ENCODE measurements around the gene RFX1. TPM values are rescaled to one million over a fixed set of nuclear protein-coding genes. Genes with fewer than 3 reads are reported as not detected.
A peak's percentile ranks its signal among the peaks of the same experiment; 100 is the strongest.

RFX1 gene
- total RNA-seq, 1 donor from 2014 or later = 4.3 TPM

- DNase-seq = no peak
Observed at GRCh38 chr19:13960863-13961784, 45.0 kb downstream of the RFX1 start.

GRCh38 chr19:13959962-13960862 is 45.9 kb downstream of the RFX1 start:
- no peak for DNase-seq

- DNase-seq = no peak
Observed at GRCh38 chr19:13959141-13959961, 46.8 kb downstream of the RFX1 start.

DNA sequence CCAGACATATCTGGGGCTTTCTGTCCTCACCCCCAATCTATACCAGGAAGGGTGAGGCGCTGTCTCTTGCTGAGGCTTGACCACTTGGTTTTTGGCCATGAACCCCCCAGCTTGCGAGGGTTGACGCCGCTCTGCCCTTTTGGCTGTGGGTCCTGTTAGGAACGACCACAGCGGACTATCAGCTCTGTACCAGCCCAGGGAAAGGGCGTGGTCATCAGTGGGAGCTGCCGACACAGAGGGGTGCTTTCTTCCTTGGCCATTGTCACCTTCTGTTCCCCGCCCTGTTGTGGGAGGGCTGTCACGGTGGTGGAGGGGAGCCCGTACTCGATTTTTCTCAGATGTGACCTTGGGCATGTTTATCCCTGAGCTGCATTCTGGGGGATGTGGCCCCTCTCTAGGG is 48.1 kb downstream of the RFX1 start:
- DNase-seq = no peak

DNA sequence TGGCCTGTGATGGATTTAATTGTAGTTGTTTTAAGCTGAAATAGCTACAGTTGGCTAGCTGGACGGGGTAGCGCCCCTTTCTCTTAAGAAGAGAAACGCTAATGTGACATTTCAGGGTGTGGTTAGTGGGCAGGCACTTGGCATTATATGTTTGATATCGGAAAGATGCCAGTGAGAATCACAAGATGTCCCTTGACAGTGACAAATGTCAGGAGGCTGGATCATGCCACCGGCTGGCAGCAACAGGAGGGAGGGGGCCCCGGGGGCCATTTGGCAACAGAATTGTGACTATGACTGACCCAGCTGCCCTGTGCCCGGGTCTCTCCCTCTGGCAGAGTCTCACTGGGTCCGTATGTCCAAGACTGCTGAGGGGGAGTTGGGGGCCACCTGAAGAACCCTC is 49.1 kb downstream of the RFX1 start:
- no peak for DNase-seq

DNA sequence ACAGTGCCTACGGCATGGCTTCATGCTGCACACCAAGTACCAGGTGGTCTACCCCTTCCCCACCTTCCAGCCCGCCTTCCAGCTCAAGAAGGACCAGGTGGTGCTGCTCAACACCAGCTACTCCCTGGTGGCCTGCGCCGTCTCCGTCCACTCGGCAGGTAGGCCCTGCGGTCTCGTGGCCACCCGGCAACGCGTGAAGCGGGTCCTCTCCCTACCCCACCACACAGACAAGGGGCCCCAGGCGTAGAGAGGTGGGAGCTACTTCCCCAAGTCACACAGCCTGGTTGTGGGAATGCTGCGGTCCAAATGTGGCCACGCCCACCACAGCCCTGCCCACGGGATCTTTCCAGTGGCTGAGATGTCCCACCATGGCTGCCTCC is 49.8 kb downstream of the RFX1 start:
- DNase-seq = no peak

- no peak for DNase-seq
Observed at GRCh38 chr19:13955662-13956364, 50.3 kb downstream of the RFX1 start.

DNA sequence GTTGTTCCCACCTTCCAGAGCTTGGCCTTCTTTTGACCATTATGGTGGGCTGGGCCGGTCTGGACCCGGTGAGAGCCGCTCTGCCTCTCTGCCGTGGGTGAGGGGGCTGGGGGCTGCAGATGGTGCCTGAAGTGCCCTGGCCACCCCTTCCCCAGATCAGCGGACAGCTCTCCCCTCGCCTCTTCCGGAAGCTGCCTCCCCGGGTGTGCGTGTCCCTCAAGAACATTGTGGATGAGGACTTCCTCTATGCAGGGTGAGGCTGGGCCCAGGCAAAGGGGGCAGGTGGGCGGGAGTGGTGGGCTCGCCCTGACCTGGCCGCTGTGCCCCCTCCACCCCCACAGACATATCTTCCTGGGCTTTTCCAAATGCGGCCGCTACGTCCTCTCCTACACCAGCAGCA is 51.9 kb downstream of the RFX1 start:
- no peak for DNase-seq

GRCh38 chr19:13952931-13953531 is 53.1 kb downstream of the RFX1 start:
- DNase-seq = peak; percentile 37

- peak; percentile 100 for DNase-seq
Observed at GRCh38 chr19:13952154-13952930, 53.8 kb downstream of the RFX1 start, which contains the start of gene DCAF15. DCAF15 (plus strand) TSS chr19:13952509; CDS start chr19:13952513, 4 bp downstream.

DNA sequence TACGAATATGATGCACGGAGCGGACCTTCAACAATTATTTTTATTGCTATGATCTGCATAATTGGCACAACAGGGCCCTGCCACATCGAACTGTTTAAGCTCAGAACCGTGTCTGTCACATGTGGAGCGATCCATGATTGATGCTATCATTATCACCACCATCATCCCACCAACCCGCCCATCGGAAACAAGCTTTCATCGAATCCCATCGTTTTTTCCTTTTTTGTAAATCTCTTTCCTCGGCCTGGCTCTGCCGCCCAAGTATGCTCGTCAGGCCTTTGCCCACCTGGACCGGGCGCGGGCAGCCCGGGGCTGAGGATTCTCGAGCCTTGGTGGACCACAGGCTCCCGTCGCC is 54.3 kb downstream of the RFX1 start:
- DNase-seq = no peak

GRCh38 chr19:13951043-13951442 is 55.1 kb downstream of the RFX1 start:
- no peak for DNase-seq

GRCh38 chr19:13946414-13946813 is 59.7 kb downstream of the RFX1 start:
- DNase-seq = no peak

GRCh38 chr19:13942023-13942684 is 64.0 kb downstream of the RFX1 start:
- DNase-seq = no peak

DNA sequence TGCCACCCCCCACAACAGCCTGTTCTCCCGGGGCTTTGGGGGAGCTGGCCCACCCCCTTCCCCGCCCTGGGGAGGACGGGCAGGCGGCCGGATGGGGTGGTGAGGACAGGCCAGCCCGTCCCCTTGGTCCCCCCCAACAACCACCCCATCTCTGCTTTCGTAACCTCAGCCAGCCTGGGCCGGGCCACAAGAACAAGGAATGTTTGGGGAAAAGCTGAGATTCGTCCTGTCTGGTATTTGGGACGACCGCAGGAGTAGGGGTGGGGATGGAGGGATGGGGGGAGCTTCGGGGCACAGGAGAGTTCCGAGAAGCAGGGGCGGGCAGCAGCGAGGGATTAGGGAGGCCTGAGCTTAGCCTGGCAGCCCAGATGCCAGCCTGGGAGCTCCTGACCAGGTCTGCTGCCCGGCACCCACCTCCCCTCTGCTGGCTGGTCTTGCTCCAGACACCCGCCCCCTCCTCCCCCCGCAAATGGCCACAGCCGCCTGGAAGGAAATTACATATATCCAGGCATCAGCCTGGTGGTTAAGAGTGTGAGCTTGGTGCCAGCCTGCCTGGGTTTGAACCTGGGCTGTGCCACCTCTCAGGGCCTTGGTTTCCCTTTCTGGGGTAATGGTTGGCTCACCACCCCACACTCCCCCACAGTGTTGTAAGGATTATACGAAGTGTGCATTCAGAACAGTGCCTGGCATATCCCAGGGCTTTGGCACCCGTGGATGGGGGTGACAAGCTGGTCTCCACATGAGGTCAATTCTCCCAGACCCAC is 67.6 kb downstream of the RFX1 start, which contains the start of gene PODNL1:
Gene PODNL1 (minus strand): TSS at position 117 of the 764 bp plus-strand sequence. CDS start 236 bp downstream, outside the sequence.
- peak; percentile 47 for DNase-seq

- DNase-seq = no peak
Observed at GRCh38 chr19:13937479-13938300, 68.4 kb downstream of the RFX1 start.

- no peak for DNase-seq
Observed at GRCh38 chr19:13935765-13936510, 70.2 kb downstream of the RFX1 start.

Measured in tongue (tissue), 2 donors.